Activated naive CD4-positive, alpha-beta T cell treated with anti-CD3 and anti-CD28 coated beads, Interleukin-2, amount 10 ng/mL, durations not matched to agents 7 days and 5 days (primary cell): Measurements from ENCODE around the gene DNAI7.
A peak's percentile ranks its signal among the peaks of the same experiment; 100 is the strongest.

Experiments used
- CTCF ChIA-PET: fragments of 350-600 bp; sonication (Branson Sonifier 250); formaldehyde crosslinking; loops from one replicate; lab custom pipeline; 2021; ENCODE audit warnings: antibody characterized with exemption; lab: Charles Lee
- DNase-seq: peaks from one replicate; pipeline ENCODE4 v3.0.0-alpha.2; 2020
- H3K27ac Mint-ChIP-seq: one replicate; pipeline ENCODE4 v1.8.0; 2021; ENCODE audit warnings: mild to moderate bottlenecking, moderate library complexity, mixed read lengths
- H3K27me3 Mint-ChIP-seq: one replicate; pipeline ENCODE4 v1.8.0; 2021; ENCODE audit warnings: mild to moderate bottlenecking, mixed read lengths
- H3K36me3 Mint-ChIP-seq: one replicate; pipeline ENCODE4 v1.8.0; 2021; ENCODE audit warnings: mixed read lengths
- H3K4me1 Mint-ChIP-seq: one replicate; pipeline ENCODE4 v1.8.0; 2021; ENCODE audit warnings: mixed read lengths
- H3K4me3 Mint-ChIP-seq: one replicate; pipeline ENCODE4 v1.8.0; 2021; ENCODE audit warnings: mild to moderate bottlenecking, moderate library complexity, mixed read lengths
- H3K9me3 Mint-ChIP-seq: one replicate; pipeline ENCODE4 v1.8.0; 2021; ENCODE audit warnings: mixed read lengths

Gene DNAI7

GRCh38 chr12:25195056-25195971 lies at the start of gene DNAI7, which contains the start of gene ETFRF1:
DNAI7 (minus strand) TSS chr12:25195160; CDS start chr12:25195078, 82 bp downstream.
ETFRF1 (plus strand) TSS chr12:25195237; CDS start chr12:25203957, 8,720 bp downstream.
- Mint-ChIP-seq H3K9me3 (no peaks in the 10 kb centered on the region), H3K27me3 (peaks cover 5% of the 10 kb centered on the region), H3K36me3 (peaks cover 11% of the 10 kb centered on the region), H3K4me1 (peaks cover 23% of the 10 kb centered on the region), H3K4me3 (peak within 1 kb of the TSS; percentile 97), H3K27ac (peak within 1 kb of the TSS; percentile 89)
- DNase-seq: peak; percentile 97
- CTCF ChIA-PET: no interaction called here

- CTCF ChIA-PET: interaction anchor here (1.4 to 2.5 kb wide), 2 partner anchors 32 to 144 kb away, joined by 5 to 8 read pairs; no protein-coding TSS in a partner anchor
- Mint-ChIP-seq H3K9me3 (no peaks in the 10 kb centered on the region), H3K36me3 (peaks cover 51% of the 10 kb centered on the region), H3K4me3 (no peak overlapping the region), H3K27me3 (no peaks in the 10 kb centered on the region), H3K4me1 (peaks cover 37% of the 10 kb centered on the region), H3K27ac (no peak overlapping the region)
- no peak for DNase-seq
These were observed 48.7 kb upstream of the DNAI7 start for GRCh38 chr12:25243680-25243990.

- no peak for DNase-seq
- Mint-ChIP-seq H3K27me3 (no peaks in the 10 kb centered on the region), H3K4me1 (peaks cover 33% of the 10 kb centered on the region), H3K9me3 (no peaks in the 10 kb centered on the region), H3K27ac (no peak overlapping the region), H3K4me3 (no peak overlapping the region), H3K36me3 (peaks cover 49% of the 10 kb centered on the region)
- CTCF ChIA-PET: interaction anchor here (1.4 to 2.5 kb wide), 2 partner anchors 31 to 145 kb away, joined by 5 to 8 read pairs; no protein-coding TSS in a partner anchor
These were observed 48.2 kb upstream of the DNAI7 start for GRCh38 chr12:25242981-25243679.

- H3K4me1 Mint-ChIP-seq: peaks cover 31% of the 10 kb centered on the region
- CTCF ChIA-PET: interaction anchor here (0.6 to 2.5 kb wide), 23 partner anchors 9 to 195 kb away, joined by 3 to 10 read pairs (median 3); partner anchors contain the start of gene KRAS
- H3K27me3 Mint-ChIP-seq: no peaks in the 10 kb centered on the region
- H3K9me3 Mint-ChIP-seq: no peaks in the 10 kb centered on the region
- no peak overlapping the region for H3K27ac Mint-ChIP-seq
- H3K36me3 Mint-ChIP-seq: peaks cover 54% of the 10 kb centered on the region
- H3K4me3 Mint-ChIP-seq: no peak overlapping the region
- no peak for DNase-seq
These were observed 46.4 kb upstream of the DNAI7 start for GRCh38 chr12:25241167-25242020.

- CTCF ChIA-PET: no interaction called here
- Mint-ChIP-seq H3K4me3 (no peak overlapping the region), H3K27ac (peak overlapping the region; percentile 58), H3K27me3 (no peaks in the 10 kb centered on the region), H3K4me1 (peaks cover 18% of the 10 kb centered on the region), H3K9me3 (no peaks in the 10 kb centered on the region), H3K36me3 (peaks cover 48% of the 10 kb centered on the region)
- no peak for DNase-seq
These were observed 41.7 kb upstream of the DNAI7 start for GRCh38 chr12:25236626-25237025.

- H3K36me3 Mint-ChIP-seq: peaks cover 49% of the 10 kb centered on the region
- H3K4me3 Mint-ChIP-seq: no peak overlapping the region
- H3K27me3 Mint-ChIP-seq: no peaks in the 10 kb centered on the region
- no peaks in the 10 kb centered on the region for H3K9me3 Mint-ChIP-seq
- CTCF ChIA-PET: no interaction called here
- H3K4me1 Mint-ChIP-seq: peaks cover 14% of the 10 kb centered on the region
- no peak for DNase-seq
- H3K27ac Mint-ChIP-seq: peak overlapping the region; percentile 58
These were observed 41.2 kb upstream of the DNAI7 start for GRCh38 chr12:25236190-25236589.

GRCh38 chr12:25213338-25213737 lies 18.4 kb upstream of the DNAI7 start:
- Mint-ChIP-seq H3K4me1 (no peaks in the 10 kb centered on the region), H3K36me3 (peaks cover 23% of the 10 kb centered on the region), H3K4me3 (no peak overlapping the region), H3K27me3 (no peaks in the 10 kb centered on the region), H3K27ac (no peak overlapping the region), H3K9me3 (no peaks in the 10 kb centered on the region)
- no peak for DNase-seq
- CTCF ChIA-PET: no interaction called here

GRCh38 chr12:25208554-25208953 lies 13.6 kb upstream of the DNAI7 start:
- no peaks in the 10 kb centered on the region for H3K9me3 Mint-ChIP-seq
- no peak overlapping the region for H3K27ac Mint-ChIP-seq
- no peaks in the 10 kb centered on the region for H3K4me1 Mint-ChIP-seq
- peaks cover 17% of the 10 kb centered on the region for H3K36me3 Mint-ChIP-seq
- CTCF ChIA-PET: no interaction called here
- no peak overlapping the region for H3K4me3 Mint-ChIP-seq
- no peaks in the 10 kb centered on the region for H3K27me3 Mint-ChIP-seq
- DNase-seq: no peak

GRCh38 chr12:25207846-25208245 lies 12.9 kb upstream of the DNAI7 start:
- H3K27me3 Mint-ChIP-seq: no peaks in the 10 kb centered on the region
- no peak overlapping the region for H3K4me3 Mint-ChIP-seq
- H3K27ac Mint-ChIP-seq: no peak overlapping the region
- DNase-seq: no peak
- CTCF ChIA-PET: interaction anchor here (1.1 kb wide), 1 partner anchor 33 kb away, joined by 3 read pairs; no protein-coding TSS in a partner anchor
- no peaks in the 10 kb centered on the region for H3K9me3 Mint-ChIP-seq
- no peaks in the 10 kb centered on the region for H3K4me1 Mint-ChIP-seq
- H3K36me3 Mint-ChIP-seq: peaks cover 21% of the 10 kb centered on the region

GRCh38 chr12:25207411-25207810 lies 12.5 kb upstream of the DNAI7 start:
- no peaks in the 10 kb centered on the region for H3K9me3 Mint-ChIP-seq
- no peak overlapping the region for H3K4me3 Mint-ChIP-seq
- no peaks in the 10 kb centered on the region for H3K4me1 Mint-ChIP-seq
- no peak overlapping the region for H3K27ac Mint-ChIP-seq
- DNase-seq: no peak
- peaks cover 25% of the 10 kb centered on the region for H3K36me3 Mint-ChIP-seq
- CTCF ChIA-PET: interaction anchor here (1.1 kb wide), 1 partner anchor 34 kb away, joined by 3 read pairs; no protein-coding TSS in a partner anchor
- H3K27me3 Mint-ChIP-seq: no peaks in the 10 kb centered on the region

- no peak overlapping the region for H3K27ac Mint-ChIP-seq
These were observed 7.2 kb upstream of the DNAI7 start for GRCh38 chr12:25202137-25202536.

GRCh38 chr12:25200703-25201102 lies 5.7 kb upstream of the DNAI7 start:
- no peaks in the 10 kb centered on the region for H3K9me3 Mint-ChIP-seq
- peaks cover 29% of the 10 kb centered on the region for H3K36me3 Mint-ChIP-seq
- no peaks in the 10 kb centered on the region for H3K27me3 Mint-ChIP-seq
- no peak overlapping the region for H3K4me3 Mint-ChIP-seq
- H3K4me1 Mint-ChIP-seq: peaks cover 7% of the 10 kb centered on the region
- DNase-seq: no peak
- no peak overlapping the region for H3K27ac Mint-ChIP-seq
- CTCF ChIA-PET: no interaction called here

More at GRCh38 chr12:25202137-25202536, 7.2 kb upstream of the DNAI7 start:
- Mint-ChIP-seq H3K9me3 (no peaks in the 10 kb centered on the region), H3K36me3 (peaks cover 32% of the 10 kb centered on the region), H3K27me3 (no peaks in the 10 kb centered on the region), H3K4me1 (no peaks in the 10 kb centered on the region), H3K4me3 (no peak overlapping the region)
- no peak for DNase-seq
- CTCF ChIA-PET: no interaction called here

- Mint-ChIP-seq H3K36me3 (peaks cover 24% of the 10 kb centered on the region), H3K27me3 (peaks cover 5% of the 10 kb centered on the region), H3K9me3 (no peaks in the 10 kb centered on the region), H3K4me1 (peaks cover 23% of the 10 kb centered on the region), H3K4me3 (no peak overlapping the region), H3K27ac (no peak overlapping the region)
- DNase-seq: no peak
- CTCF ChIA-PET: interaction anchor here (1.6 kb wide), 1 partner anchor 190 kb away, joined by 4 read pairs; no protein-coding TSS in a partner anchor
These were observed 2.6 kb upstream of the DNAI7 start for GRCh38 chr12:25197608-25198007.
